Measurements from ENCODE around the gene GNG2.

GNG2 gene

GRCh38 chr14:52000019-52000582 lies 139.7 kb downstream of the GNG2 start:
- no peak for DNase-seq

GRCh38 chr14:52000696-52001095 lies 140.3 kb downstream of the GNG2 start:
- DNase-seq, result no peak

GRCh38 chr14:52002542-52002941 lies 142.1 kb downstream of the GNG2 start:
- no peak for DNase-seq

GRCh38 chr14:52003324-52003723 lies 142.9 kb downstream of the GNG2 start:
- no peak for DNase-seq

- DNase-seq, result no peak
Measured at GRCh38 chr14:52005625-52006024, 145.2 kb downstream of the GNG2 start.

- DNase-seq, result no peak
Measured at GRCh38 chr14:52006361-52006760, 145.9 kb downstream of the GNG2 start.

DNA sequence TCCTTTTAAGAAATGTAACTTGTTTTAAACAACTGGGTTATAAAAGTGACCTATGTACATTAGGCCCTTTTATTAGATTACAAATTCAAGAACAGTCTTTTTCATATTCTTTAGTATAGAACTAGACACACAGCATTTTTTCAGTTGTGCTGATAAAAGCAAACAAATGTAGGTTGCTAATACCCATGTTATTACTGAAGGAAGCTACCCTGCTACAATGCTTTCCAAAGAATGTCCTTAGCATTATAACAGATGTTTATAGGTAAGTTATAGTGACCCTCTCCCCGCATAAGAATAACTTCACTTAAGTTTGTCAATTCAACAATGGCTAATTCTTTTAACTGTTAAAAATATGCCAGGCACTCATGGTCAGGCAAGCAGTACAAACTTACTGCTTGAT lies 146.8 kb downstream of the GNG2 start:
- no peak for DNase-seq

DNA sequence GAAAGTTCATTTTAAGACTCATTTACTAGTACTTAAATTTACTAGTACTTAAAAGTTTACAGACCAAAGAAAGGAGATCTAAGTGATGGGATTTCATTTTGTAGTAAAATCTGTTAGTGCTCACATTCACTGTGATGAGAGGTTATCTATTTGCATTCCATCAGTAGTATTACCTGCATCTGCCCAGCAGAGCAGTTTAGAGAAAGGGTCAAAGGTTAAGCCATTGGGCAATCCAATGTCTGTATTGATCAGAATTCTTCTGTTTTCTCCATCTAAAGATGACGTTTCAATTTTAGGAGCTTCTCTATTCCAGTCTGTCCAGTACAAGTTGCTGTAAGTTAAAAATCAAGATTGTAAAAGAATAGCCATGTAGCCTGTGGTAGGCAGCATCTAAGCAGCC lies 147.2 kb downstream of the GNG2 start:
- no peak for DNase-seq

DNA sequence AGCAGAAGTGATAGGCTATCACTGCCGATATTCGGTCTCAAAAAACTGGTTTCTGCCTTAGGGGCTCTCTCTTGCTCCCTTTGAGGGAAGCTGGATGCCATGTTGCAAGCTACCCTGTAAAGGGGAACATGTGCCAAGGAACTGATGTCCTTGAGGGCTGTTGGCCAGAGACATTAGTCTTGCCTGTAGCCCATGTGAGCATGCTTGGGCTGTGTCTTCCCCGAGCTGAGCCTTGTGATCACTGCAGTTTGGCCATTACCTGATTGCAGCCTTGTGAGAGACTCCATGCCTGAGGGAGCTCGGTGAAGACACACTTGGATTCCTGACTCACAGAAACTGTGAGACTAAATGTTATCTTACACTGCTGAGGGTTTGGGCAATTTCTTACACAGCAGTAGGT lies 147.7 kb downstream of the GNG2 start:
- DNase-seq, result no peak

DNA sequence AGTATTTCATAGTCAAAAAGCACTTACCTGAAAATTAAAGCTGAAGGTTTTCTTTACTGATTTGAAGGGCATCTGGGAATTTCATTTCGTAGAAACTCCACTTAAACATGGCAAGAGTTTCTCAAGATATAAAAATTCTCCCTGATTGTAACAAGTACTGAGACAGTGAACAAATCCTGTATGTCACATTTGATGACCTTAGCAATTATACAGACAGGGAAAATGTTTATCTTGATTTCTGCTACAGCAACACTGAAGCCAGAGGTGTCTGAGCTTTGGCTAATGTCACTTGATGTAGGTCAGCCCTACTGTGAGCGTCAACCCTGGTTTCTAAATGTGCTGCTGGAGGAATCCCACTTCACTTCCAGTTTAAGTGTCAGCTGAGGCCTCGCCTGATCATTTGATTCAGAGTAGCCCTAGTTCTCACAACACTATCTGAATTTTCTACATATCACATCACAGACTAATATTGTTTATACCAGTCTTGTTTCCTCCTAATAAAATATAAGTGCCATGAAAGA lies 149.8 kb downstream of the GNG2 start:
- DNase-seq, result no peak

- DNase-seq, result no peak
Measured at GRCh38 chr14:52011523-52011922, 151.1 kb downstream of the GNG2 start.

DNA sequence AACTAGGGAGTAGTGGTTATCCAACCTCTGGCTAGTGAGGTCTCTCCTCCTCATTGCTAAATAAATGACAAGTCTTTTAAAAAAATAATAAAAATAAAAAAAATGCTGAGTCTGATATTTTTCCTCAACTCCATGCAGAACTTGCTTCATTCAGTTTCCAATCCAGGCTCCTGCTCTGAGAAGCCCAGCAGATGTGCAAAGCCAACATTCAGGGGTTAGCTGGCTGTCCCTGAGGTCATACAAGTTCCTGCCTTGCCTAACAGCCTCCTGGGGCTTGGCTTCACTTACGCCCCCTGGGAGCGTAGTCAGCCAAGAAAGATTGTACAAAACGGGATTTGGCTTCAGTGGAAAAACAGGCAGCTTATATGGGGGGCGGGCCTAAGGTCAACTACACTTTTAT lies 152.2 kb downstream of the GNG2 start:
- no peak for DNase-seq

DNA sequence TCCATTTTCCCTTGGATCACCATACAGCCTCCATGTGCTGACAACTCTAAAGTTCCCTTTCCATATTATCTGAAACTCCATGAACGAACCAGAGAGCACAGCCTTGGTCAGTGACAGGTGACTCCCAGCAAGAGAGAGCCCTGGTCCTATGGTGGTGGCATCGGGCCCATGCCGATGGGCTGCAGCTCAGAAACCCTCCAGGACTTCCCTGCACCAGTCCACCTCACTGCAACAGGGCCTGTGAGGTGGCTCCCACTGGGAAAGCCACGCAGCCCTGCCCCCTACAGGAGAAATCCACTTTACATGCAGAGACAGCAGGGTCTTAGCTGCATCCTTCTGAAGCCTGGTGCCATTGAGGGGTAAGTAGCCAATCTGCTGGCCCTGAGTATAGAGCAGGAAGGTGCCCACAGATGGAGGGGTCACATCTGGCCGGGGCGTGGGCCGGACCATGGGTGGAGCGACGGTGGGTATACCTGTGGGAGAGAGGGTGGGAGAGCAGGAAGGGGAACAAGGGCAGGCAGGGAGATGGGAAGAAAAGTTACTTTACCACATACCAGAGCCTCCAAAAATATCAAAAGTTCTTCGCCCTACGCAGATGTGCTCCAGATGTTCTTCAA lies 153.7 kb downstream of the GNG2 start:
- DNase-seq, result no peak

- DNase-seq, result no peak
Measured at GRCh38 chr14:52014601-52015267, 154.3 kb downstream of the GNG2 start.

- no peak for DNase-seq
Measured at GRCh38 chr14:52015411-52016030, 155.1 kb downstream of the GNG2 start.

- DNase-seq, result no peak
Measured at GRCh38 chr14:52018252-52018651, 157.8 kb downstream of the GNG2 start.

DNA sequence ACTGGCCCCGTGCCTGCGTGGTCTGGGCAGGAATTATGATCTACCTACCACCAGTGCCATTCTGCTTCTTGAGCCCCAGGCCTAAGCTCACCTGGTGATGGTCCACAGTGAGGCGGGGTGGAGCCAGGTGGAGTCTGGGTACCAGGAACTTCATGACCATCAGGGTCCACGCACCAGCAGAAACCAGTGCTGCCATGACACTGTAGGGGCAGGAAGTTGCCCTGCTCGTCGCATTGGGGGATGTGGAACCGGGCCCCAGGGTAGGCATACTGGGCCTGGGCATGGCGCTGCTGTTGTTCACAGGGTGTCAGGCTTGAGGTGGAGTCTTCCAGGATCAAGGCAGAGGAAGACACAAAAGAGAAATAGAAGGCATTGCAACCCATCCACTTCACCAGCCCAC lies 158.6 kb downstream of the GNG2 start:
- DNase-seq, result no peak
